ENCODE measurements around the gene CKLF. TPM values are rescaled to one million over a fixed set of nuclear protein-coding genes. Genes with fewer than 3 reads are reported as not detected.

CKLF gene
- total RNA-seq, 2 donors from 2014 or later = 27.5 to 31.8 TPM

GRCh38 chr16:66538910-66539309 is 13.5 kb upstream of the CKLF start:
- intact Hi-C loops (cut with DNase I, micrococcal nuclease) = no loop called here
- no peak for DNase-seq
- ATAC-seq = peak; percentile 64

GRCh38 chr16:66539623-66540469 is 12.5 kb upstream of the CKLF start:
- no peak for DNase-seq
- ATAC-seq = no peak

DNA sequence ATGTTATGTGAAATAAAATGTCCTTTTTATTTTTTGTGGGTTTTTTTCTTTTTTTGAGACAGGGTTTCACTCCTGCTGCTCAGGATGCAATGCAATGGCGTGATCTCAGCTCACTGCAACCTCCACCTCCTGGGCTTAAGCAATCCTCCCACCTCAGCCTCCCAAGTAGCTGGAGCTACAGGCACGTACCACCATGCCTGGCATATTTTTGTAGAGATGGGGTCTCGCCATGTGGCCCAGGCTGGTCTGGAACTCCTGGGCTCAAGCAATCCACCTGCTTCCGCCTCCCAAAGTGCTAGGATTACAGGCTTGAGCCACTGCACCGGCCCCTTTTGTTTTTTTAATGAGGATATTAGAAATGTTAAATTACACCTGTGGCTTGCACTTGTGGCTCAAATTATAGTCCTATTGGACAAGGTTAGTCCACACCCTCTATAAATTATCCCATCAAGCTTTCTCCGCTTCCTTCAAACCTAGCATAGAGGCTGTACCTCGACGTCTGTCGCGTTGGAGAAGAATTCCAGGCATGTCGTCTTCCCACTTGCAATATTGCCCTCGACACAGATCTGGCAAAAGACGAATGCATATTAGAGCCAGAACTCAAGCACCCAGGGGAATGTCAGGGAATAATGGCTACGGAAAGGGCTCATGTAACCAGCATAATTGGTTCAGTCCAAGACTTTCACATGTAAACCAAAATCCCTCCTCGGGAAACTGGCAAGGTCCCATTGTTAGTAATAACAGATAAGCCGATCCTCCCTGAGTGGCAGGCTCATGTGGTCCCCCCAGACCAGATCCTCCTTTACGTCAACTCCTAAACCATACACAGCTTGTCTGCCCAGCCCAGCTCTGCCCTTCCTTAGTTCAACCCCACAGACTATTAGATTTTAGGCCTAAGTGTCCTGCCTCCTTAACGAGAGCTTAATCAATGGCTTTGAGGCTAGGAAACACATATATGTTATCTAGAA is 10.7 kb upstream of the CKLF start:
- no peak for ATAC-seq
- intact Hi-C loops (cut with DNase I, micrococcal nuclease) = no loop called here
- DNase-seq = no peak

More at GRCh38 chr16:66539623-66540469, 12.5 kb upstream of the CKLF start:
- intact Hi-C loops (cut with DNase I, micrococcal nuclease) = no loop called here

DNA sequence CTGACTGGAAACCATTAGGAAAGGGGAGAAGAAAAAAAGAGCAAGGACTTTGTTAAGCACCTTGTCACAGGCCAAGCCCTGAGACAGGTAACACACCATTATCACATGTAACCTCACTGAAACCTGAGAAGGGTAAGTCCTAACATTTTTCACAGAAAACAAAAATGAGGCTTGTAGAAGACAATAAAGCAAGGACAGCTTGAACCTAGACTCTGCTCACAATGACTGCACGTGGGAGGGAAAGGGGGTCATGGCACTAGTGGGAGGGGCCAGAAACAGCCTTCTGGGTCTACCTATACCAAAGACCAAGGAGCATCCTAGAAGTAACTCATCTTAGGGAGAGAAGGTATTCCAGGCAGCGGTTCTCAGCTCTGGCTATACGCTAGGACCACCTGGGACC is 10.0 kb upstream of the CKLF start:
- no peak for DNase-seq
- no peak for ATAC-seq
- intact Hi-C loops (cut with DNase I, micrococcal nuclease) = no loop called here

- intact Hi-C loops (cut with DNase I, micrococcal nuclease) = no loop called here
- no peak for DNase-seq
- ATAC-seq = no peak
Observed at GRCh38 chr16:66543541-66543940, 8.8 kb upstream of the CKLF start.

GRCh38 chr16:66544016-66544757 is 8.2 kb upstream of the CKLF start:
- ATAC-seq (no peak), DNase-seq (no peak)
- intact Hi-C loops (cut with DNase I, micrococcal nuclease) = no loop called here

DNA sequence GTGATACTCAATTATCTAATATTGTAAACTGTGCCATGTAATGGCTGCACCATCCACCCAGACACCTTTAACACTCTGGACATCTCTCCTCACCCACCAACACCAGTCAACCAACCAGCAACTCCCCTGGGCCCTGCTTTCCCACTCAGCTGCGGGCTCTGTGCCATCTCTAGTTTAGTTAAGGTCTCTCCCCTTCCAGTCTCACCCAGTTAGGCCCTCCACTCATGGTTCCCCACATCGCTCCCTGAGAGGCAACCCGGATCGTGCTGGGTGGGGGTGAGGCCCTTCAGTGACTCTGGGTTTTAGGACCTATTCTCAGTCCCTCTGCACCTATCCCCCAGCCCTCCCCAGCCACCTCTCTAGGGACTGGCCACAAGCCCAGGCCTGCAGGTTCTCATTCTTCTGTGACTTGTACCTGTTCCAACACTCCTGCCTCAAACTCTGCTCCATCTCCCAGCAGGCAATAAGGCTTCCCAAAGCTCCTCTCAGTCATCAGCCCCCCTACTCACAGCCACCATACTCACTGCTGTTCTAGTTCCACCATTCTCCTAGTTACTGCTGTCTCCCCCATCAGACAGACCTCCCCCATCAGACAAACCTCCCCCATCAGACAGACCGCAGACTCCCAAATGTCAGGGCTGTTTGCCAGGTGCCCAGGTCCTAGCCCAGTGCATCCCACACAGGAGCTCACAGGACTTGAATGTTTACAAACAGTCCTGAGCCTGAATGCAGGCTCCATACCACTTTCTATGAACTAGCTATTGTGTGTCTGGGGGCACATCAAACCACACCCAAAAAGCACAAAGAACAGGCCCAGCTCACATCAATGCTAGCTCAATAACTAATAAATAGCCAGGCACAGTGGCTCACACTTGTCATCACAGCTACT is 5.0 kb upstream of the CKLF start:
- intact Hi-C loops (cut with DNase I, micrococcal nuclease) = no loop called here
- no peak for DNase-seq
- no peak for ATAC-seq

DNA sequence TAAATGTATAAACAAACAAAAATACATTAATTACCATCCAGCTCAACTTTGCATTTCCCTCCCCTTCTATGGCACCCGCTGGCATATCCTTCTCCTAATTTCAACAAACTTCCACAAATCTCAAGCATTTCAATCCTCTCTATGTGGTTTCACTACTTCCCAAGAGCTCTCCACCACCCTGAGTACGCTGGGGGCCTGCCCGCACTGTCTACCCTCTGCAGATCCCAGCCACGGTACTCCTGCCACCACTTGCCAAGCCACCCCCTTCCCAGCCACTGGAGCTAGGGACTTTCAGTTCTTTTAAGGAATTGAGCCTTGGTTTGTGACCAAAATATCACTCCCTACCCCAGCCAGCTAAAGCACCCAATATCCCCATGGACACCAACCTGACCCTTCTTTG is 4.3 kb upstream of the CKLF start:
- ATAC-seq (no peak), DNase-seq (no peak)
- intact Hi-C loops (cut with DNase I, micrococcal nuclease) = no loop called here

DNA sequence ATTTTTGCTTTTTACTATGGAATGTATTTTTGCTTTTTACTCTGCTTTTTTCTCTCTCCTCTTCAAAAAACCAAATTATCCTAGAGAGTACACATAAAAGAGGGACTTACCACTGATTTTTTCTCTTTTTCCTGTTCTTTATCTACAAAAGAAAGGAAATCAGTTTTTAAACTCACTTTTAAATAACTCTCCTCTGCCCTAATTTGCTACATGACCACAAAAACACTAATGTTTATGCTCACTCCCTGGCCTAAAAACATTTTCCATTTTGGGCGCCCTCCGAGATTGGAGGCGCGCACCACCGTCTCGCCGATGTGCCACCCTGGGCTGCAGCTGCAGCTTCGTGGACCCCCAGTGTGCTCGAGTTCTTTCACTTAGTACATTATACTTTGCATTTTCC is 3.5 kb upstream of the CKLF start:
- DNase-seq (no peak), ATAC-seq (no peak)
- intact Hi-C loops (cut with DNase I, micrococcal nuclease) = no loop called here

DNA sequence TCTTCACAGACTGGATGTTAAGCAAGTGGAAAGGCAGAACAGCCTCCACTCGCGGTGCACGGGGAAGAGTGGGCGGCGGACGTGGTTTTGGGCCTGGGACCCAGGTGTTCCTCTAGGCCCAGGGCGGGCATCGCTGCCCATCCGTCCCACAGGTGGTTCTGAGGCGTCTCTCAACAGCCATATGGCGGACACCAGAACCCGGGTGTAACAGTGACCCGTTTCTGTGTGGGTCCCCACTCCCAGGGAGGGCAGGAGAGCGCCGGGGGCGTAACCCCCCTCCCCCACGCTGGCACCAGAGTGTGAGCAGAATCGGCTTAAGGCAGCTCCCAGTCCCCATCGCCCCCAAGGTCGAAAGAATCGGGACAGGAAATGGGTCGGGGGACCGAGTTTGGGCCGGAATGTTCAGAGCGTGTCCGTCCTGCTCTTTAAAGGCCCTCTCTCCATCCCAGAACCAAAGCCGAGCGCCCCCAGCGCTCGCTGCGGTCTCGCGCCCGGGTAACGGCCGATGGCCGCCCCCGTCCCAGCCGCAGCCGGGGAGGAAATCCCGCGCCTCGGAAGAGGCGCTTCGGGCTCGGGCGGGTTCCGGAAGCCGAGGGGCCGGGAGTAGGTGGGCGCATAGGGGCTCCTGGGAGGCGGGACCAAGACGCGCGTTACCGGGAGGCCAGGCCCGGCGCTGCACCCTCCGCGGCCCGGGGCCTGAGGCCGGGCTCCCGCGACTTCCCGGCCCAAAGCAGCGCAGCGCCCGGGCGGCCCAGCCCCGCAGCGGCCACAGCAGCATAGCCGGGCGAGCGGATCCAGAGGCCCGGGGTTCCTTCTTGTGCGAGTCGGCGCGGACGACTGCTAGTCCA is 2.9 kb upstream of the CKLF start, which contains the start of gene TK2:
Gene TK2, minus strand, starts transcription at position 839 of the 848 bp plus-strand sequence. Its CDS starts 61 bp downstream, at position 778.
- peak; percentile 52 for ATAC-seq
- intact Hi-C loops (cut with DNase I, micrococcal nuclease) = no loop called here
- DNase-seq = peak; percentile 51 to 78

DNA sequence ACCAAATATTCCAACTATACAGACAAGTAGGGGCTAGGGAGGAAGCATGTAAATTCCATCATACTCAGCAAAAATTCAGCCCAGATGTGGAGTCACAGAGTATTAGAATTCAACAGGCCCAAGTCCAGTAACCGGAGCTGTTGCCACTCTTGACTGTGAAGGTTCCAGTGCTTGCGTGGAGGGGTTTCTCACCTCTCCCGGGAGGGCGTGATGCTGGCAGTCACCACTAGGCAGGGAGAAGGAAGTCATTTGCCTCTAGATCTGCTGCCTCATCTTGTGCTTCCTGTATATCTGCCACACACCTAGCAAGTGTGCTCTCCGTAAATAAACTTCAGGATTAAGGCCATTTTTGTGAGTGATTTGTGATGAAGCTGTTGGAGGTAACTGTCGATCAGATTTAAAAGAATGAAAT is 1.0 kb upstream of the CKLF start:
- intact Hi-C loops (cut with DNase I, micrococcal nuclease) = no loop called here
- DNase-seq (peak; percentile 47 to 52), ATAC-seq (no peak)

- no peak for ATAC-seq
- intact Hi-C loops (cut with DNase I, micrococcal nuclease) = no loop called here
- no peak for DNase-seq
Observed at GRCh38 chr16:66551788-66552285, 539 bp upstream of the CKLF start.

GRCh38 chr16:66553223-66553622 is 847 bp downstream of the CKLF start:
- intact Hi-C loops (cut with DNase I, micrococcal nuclease) = no loop called here
- ATAC-seq (peak; percentile 68), DNase-seq (peak; percentile 43 to 65)

- DNase-seq = no peak
- intact Hi-C loops (cut with DNase I, micrococcal nuclease) = no loop called here
- ATAC-seq = no peak
Observed at GRCh38 chr16:66554021-66554420, 1.6 kb downstream of the CKLF start.

DNA sequence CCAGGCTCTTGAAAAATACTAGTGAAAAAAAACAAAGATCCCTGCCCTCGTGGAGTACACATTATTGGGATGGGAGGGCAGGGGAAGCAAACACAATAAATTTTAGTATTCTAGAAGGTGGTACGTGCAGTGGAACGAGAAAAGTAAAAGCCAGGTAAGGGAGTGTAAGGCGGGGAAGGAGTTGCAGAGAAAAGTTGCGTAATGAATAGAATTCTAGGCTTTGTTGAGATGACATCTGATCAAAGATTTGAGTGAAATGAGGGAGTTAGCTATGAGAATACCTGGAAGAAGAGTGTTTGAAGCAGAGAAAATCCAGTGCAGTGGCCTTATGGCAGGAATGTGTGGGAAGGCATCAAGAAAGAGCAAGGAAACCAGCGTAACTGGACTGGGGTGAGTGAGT is 2.1 kb downstream of the CKLF start:
- ATAC-seq = no peak
- no peak for DNase-seq
- intact Hi-C loops (cut with DNase I, micrococcal nuclease) = no loop called here

DNA sequence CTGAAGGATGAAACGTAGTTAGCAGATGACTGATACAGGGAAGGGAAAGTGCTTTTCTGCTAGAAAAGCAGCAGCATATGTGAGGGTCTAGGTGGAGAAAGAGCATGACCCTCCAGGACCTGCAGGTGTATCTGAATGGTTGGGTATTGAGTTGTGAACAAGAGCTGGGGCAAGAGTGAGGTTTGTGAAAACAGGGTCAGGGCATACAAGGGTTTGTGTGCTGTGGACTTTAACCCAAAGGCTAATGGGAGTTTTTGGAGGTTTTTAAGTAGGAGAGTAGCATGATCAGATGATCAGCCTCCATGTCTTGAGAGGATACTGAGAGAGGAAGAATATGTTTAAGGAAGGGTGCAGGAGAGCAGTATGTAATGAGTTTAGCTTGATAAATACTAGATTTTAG is 7.7 kb downstream of the CKLF start:
- no peak for ATAC-seq
- intact Hi-C loops (cut with DNase I, micrococcal nuclease) = no loop called here

More for the DNA sequence above, 7.7 kb downstream of the CKLF start:
- DNase-seq = no peak

Data from left colon (tissue), 2 donors.